Activated CD8-positive, alpha-beta memory T cell treated with anti-CD3 and anti-CD28 coated beads, Interleukin-2, amount 50 U/mL, for 4 hours (primary cell): Measurements from ENCODE around the gene RPL28.

Source experiments
- DNase-seq: peaks from one replicate; pipeline ENCODE4 v3.0.0-alpha.2; 2020

RPL28 gene

GRCh38 chr19:55385724-55386492, at the start of gene RPL28:
Gene RPL28 (plus strand): TSS chr19:55385932. CDS start chr19:55386358, 426 bp downstream.
- DNase-seq: peak; percentile 97

GRCh38 chr19:55336101-55336500, 49.6 kb upstream of the RPL28 start:
- no peak for DNase-seq

- peak; percentile 100 for DNase-seq
These were observed 46.4 kb upstream of the RPL28 start, which contains the start of gene KMT5C for GRCh38 chr19:55339105-55339888. Gene KMT5C (plus strand): TSS chr19:55339876. CDS start chr19:55341937, 2,061 bp downstream.

- peak; percentile 32 for DNase-seq
These were observed 45.6 kb upstream of the RPL28 start for GRCh38 chr19:55339889-55340783.

GRCh38 chr19:55340784-55341147, 45.0 kb upstream of the RPL28 start:
- no peak for DNase-seq

- peak; percentile 43 for DNase-seq
These were observed 44.6 kb upstream of the RPL28 start for GRCh38 chr19:55341171-55341588.

- no peak for DNase-seq
These were observed 43.9 kb upstream of the RPL28 start for GRCh38 chr19:55341595-55342531.

- no peak for DNase-seq
These were observed 41.3 kb upstream of the RPL28 start for GRCh38 chr19:55344444-55344843.

GRCh38 chr19:55345101-55345817, 40.5 kb upstream of the RPL28 start:
- no peak for DNase-seq

- no peak for DNase-seq
These were observed 39.7 kb upstream of the RPL28 start for GRCh38 chr19:55345818-55346724.

GRCh38 chr19:55346725-55347441, 38.8 kb upstream of the RPL28 start:
- no peak for DNase-seq

GRCh38 chr19:55347442-55348009, 38.2 kb upstream of the RPL28 start:
- DNase-seq: no peak

- no peak for DNase-seq
These were observed 37.3 kb upstream of the RPL28 start for GRCh38 chr19:55348317-55349034.

- DNase-seq: no peak
These were observed 35.0 kb upstream of the RPL28 start for GRCh38 chr19:55350620-55351315.

- no peak for DNase-seq
These were observed 33.7 kb upstream of the RPL28 start for GRCh38 chr19:55352040-55352439.

GRCh38 chr19:55352549-55353145, 33.1 kb upstream of the RPL28 start:
- no peak for DNase-seq

GRCh38 chr19:55353356-55353802, 32.4 kb upstream of the RPL28 start:
- DNase-seq: no peak
